Keratinocyte (primary cell): ENCODE results near the gene SYNE2.

Experiments used
- EZH2 ChIP-seq: IDR thresholded peaks from one replicate; pipeline ENCODE4 v1.6.1; 2012; ENCODE audit warnings: inconsistent platforms, mild to moderate bottlenecking, low read length, moderate library complexity
- TF ChIP-seq, protein P1 (sequence below), 3 experiments: IDR thresholded peaks in 1 of 3; conservative IDR thresholded peaks in 1 of 3; optimal IDR thresholded peaks in 1 of 3; 2 replicates in 2 of 3; 3 replicates in 1 of 3; pipeline versions ENCODE3 to v1.5.1; 2011; ENCODE audit warnings: low read length in 3 of 3, mild to moderate bottlenecking in 3 of 3, moderate library complexity in 2 of 3, control low read depth in 1 of 3, inconsistent platforms in 1 of 3; ENCODE audit not compliant: insufficient read depth in 2 of 3; ENCODE audit errors: extremely low read depth in 1 of 3

GRCh38 chr14:63909984-63910383, 57.2 kb downstream of the SYNE2 start:
- TF ChIP-seq, protein P1, sequence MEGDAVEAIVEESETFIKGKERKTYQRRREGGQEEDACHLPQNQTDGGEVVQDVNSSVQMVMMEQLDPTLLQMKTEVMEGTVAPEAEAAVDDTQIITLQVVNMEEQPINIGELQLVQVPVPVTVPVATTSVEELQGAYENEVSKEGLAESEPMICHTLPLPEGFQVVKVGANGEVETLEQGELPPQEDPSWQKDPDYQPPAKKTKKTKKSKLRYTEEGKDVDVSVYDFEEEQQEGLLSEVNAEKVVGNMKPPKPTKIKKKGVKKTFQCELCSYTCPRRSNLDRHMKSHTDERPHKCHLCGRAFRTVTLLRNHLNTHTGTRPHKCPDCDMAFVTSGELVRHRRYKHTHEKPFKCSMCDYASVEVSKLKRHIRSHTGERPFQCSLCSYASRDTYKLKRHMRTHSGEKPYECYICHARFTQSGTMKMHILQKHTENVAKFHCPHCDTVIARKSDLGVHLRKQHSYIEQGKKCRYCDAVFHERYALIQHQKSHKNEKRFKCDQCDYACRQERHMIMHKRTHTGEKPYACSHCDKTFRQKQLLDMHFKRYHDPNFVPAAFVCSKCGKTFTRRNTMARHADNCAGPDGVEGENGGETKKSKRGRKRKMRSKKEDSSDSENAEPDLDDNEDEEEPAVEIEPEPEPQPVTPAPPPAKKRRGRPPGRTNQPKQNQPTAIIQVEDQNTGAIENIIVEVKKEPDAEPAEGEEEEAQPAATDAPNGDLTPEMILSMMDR (optimal IDR thresholded peaks at IDR 0.05 in 1 of 3, IDR thresholded peaks at IDR 0.05 in 1 of 3, conservative IDR thresholded peaks at IDR 0.05 in 1 of 3; ENCODE audit: extremely low read depth in 1 of 3, insufficient read depth in 2 of 3, low read length in 3 of 3) = no peak
- TF ChIP-seq EZH2 = no peak
